Activated T-cell treated with anti-CD3 and anti-CD28 coated beads, Interleukin-2, amount 50 U/mL, for 24 hours (primary cell): ENCODE results near the gene KLHL8.
"Not testable (repeated sequence)": the region's sequence is repeated elsewhere in the genome, so short reads cannot be mapped to it uniquely, and the experiment has no call there.

Source experiments
- DNase-seq: peaks from one replicate; pipeline ENCODE4 v3.0.0-alpha.2; 2020
- H3K27ac Mint-ChIP-seq: 2 replicates; pipeline ENCODE4 v1.8.0; 2020; ENCODE audit warnings: mild to moderate bottlenecking, mixed read lengths
- H3K27me3 Mint-ChIP-seq: 2 replicates; pipeline ENCODE4 v1.8.0; 2020; ENCODE audit warnings: mixed read lengths
- H3K36me3 Mint-ChIP-seq: 2 replicates; pipeline ENCODE4 v1.8.0; 2020; ENCODE audit warnings: low read depth, mixed read lengths
- H3K4me1 Mint-ChIP-seq: 2 replicates; pipeline ENCODE4 v1.8.0; 2020; ENCODE audit warnings: low read depth, mixed read lengths
- H3K4me3 Mint-ChIP-seq: 2 replicates; pipeline ENCODE4 v1.8.0; 2020; ENCODE audit warnings: mild to moderate bottlenecking, moderate library complexity, mixed read lengths
- H3K9me3 Mint-ChIP-seq: 2 replicates; pipeline ENCODE4 v1.8.0; 2020; ENCODE audit warnings: mixed read lengths

The KLHL8 gene

DNA sequence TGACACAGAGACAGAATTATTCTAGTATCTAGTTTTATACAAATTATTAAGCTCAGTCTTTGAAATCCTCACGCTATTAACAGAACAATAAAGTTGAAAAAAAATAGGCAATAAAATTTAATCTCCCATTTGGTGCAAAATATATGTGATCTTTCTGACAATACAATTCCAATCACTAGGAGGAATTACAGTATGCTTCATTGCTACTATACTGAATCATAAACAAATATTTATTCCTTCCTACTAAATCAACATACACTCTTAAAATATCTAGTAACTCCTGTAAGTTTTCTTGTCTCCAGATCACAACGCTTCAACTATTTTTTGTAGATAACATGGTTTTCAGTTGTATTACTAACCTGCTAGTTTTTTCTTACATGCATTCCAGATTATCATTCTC is 45.7 kb downstream of the KLHL8 start:
- H3K4me3 Mint-ChIP-seq = no peak overlapping the region
- no peak overlapping the region for H3K27ac Mint-ChIP-seq
- no peaks in the 10 kb centered on the region for H3K9me3 Mint-ChIP-seq
- no peaks in the 10 kb centered on the region for H3K4me1 Mint-ChIP-seq
- H3K27me3 Mint-ChIP-seq = no peaks in the 10 kb centered on the region
- no peak for DNase-seq
- peaks cover 43% of the 10 kb centered on the region for H3K36me3 Mint-ChIP-seq

DNA sequence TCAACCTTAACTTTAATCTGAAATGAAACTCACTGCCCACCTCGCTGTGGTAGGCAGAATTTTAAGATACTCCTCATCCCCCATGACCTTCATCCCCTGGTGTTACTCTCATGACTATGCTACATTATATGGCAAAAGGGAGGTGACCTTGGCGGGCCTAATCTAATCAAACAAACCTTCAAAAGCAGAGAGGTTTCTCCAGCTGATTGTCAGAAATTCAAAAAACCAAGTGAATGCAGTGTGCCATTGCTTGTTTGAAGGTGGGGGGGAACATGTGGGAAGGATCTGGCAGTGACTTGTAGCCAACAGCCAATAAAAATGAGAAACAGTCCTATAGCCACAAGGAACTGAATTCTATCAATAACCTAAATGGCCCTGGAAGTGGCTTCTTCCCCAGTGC is 48.5 kb downstream of the KLHL8 start:
- Mint-ChIP-seq H3K4me3 (no peak overlapping the region), H3K27me3 (no peaks in the 10 kb centered on the region), H3K9me3 (no peaks in the 10 kb centered on the region), H3K4me1 (peaks cover under 1% of the 10 kb centered on the region), H3K27ac (no peak overlapping the region), H3K36me3 (peaks cover 49% of the 10 kb centered on the region)
- DNase-seq = no peak

- H3K36me3 Mint-ChIP-seq = peaks cover 67% of the 10 kb centered on the region
- no peak for DNase-seq
- H3K27me3 Mint-ChIP-seq = no peaks in the 10 kb centered on the region
- no peaks in the 10 kb centered on the region for H3K9me3 Mint-ChIP-seq
- no peak overlapping the region for H3K27ac Mint-ChIP-seq
- peaks cover 7% of the 10 kb centered on the region for H3K4me1 Mint-ChIP-seq
- no peak overlapping the region for H3K4me3 Mint-ChIP-seq
These were observed 54.0 kb downstream of the KLHL8 start for GRCh38 chr4:87166296-87166854.

DNA sequence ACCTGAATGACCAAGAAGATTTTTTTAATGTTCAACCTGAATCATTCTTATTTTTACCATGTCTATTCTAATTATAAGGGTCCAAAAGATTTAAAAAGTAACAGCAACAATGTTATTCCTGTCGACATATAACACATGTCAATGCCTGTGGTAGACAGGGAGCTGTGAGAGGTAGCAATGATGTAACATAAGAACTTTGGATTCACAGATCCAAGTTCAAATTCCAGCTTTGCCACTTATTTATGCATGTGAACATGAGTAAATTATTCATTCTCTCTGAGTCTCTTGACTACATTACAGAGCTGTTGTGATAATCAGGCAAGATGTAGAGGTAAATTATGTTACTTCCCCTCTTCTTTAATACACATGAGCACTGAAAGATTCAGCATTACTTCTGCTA is 54.5 kb downstream of the KLHL8 start:
- Mint-ChIP-seq H3K36me3 (peaks cover 68% of the 10 kb centered on the region), H3K4me1 (peaks cover 7% of the 10 kb centered on the region), H3K27ac (peak overlapping the region; percentile 44), H3K9me3 (no peaks in the 10 kb centered on the region), H3K27me3 (no peaks in the 10 kb centered on the region), H3K4me3 (no peak overlapping the region)
- DNase-seq = no peak

DNA sequence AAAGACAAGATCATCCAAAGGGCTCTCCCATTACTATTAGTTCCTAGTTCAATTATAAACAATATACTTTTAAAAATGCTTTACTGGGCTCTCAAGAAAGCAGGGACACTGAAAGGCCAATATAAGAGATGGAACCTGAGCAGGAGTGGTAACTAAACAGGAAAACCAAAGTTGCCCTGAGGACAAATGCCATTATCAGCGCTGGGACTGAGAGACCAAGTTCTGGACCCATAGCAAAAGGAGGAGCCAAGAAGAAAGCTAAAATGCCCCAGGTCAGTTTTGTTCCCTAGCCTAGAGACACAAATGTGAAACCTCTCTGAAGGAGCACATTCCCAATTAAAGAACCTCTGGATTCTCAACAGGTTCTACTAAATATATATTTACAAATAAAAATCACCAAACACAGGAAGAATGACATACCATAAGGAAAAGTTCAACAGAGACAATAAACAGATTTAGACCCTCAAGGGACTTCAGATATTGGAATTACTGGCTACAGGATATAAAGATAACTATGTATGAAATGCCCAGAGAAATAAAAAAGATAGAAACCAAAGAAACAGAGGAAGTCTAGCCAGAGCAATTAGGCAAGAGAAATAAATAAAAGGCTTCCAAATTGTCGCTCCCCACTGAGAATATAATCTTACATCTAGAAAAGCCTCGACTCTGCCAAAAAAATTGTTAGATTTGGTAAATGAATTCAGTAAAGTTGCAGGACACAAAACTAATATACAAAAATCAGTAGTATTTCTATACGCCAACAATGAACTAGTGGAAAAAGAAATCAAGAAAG is 67.1 kb downstream of the KLHL8 start:
- Mint-ChIP-seq H3K9me3 (no peaks in the 10 kb centered on the region), H3K36me3 (no peaks in the 10 kb centered on the region), H3K27ac (no peak overlapping the region)

DNA sequence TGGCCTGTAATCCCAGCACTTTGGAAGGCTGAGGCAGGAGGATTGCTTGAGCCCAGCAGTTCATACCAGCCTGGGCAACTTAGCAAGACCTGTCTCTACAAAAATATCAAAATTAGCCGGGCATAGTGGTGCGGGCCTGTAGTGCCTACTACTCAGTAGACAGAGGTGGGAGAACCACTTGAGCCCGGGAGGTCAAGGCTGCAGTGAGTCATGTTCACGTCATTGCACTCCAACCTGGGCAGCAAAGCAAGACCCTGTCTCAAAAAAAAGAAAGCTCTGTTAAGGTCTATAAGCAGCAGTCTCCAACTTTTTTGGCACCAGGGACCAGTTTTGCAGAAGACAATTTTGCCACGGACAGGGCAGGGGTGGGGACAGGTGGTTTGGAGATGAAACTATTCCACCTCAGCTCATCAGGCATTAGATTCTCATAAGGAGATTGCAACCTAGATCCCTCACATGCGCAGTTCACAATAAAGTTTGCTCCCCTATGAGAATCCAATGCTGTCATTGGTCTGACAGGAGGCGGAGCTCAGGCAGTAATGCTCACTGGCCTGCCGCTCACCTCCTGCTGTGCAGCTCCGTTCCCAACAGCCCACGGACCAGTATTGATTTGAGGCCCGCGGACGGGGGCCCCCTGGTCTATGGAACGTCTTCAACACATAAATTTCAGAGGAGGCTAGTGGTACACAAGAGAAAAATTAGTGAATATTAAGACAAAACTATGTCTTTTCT is 67.9 kb downstream of the KLHL8 start:
- Mint-ChIP-seq H3K27me3 (no peaks in the 10 kb centered on the region), H3K36me3 (no peaks in the 10 kb centered on the region), H3K27ac (no peak overlapping the region), H3K4me3 (no peak overlapping the region), H3K4me1 (peaks cover 3% of the 10 kb centered on the region), H3K9me3 (no peaks in the 10 kb centered on the region)
- no peak for DNase-seq

More for the DNA sequence above, 67.1 kb downstream of the KLHL8 start:
- no peaks in the 10 kb centered on the region for H3K27me3 Mint-ChIP-seq
- no peak for DNase-seq
- no peak overlapping the region for H3K4me3 Mint-ChIP-seq
- H3K4me1 Mint-ChIP-seq = peaks cover 3% of the 10 kb centered on the region

DNA sequence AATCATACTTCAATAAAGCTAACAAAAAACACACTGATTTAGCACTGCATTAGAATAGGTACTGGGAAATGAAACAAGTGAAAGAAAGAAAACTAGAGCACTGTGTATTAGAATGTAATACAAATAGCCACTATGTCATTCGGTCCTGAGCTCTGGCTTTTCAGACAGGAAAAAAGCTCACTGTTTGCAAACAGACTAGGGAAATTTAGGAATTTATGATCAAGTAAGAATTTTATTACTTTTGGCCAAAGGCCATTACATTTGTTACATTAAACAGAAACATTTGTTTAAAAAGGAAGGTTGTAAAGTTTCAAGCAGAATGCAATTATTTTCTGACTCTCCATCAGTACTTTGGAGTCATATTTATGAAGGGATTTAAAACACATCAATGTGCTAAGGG is 68.7 kb downstream of the KLHL8 start:
- H3K27ac Mint-ChIP-seq = no peak overlapping the region
- peaks cover 3% of the 10 kb centered on the region for H3K4me1 Mint-ChIP-seq
- no peaks in the 10 kb centered on the region for H3K27me3 Mint-ChIP-seq
- H3K9me3 Mint-ChIP-seq = no peaks in the 10 kb centered on the region
- no peak for DNase-seq
- H3K36me3 Mint-ChIP-seq = no peaks in the 10 kb centered on the region
- H3K4me3 Mint-ChIP-seq = no peak overlapping the region

- H3K36me3 Mint-ChIP-seq = no peaks in the 10 kb centered on the region
- no peak overlapping the region for H3K27ac Mint-ChIP-seq
- no peaks in the 10 kb centered on the region for H3K9me3 Mint-ChIP-seq
- peaks cover 3% of the 10 kb centered on the region for H3K4me1 Mint-ChIP-seq
- no peak overlapping the region for H3K4me3 Mint-ChIP-seq
- H3K27me3 Mint-ChIP-seq = no peaks in the 10 kb centered on the region
- no peak for DNase-seq
These were observed 69.7 kb downstream of the KLHL8 start for GRCh38 chr4:87150498-87151261.

DNA sequence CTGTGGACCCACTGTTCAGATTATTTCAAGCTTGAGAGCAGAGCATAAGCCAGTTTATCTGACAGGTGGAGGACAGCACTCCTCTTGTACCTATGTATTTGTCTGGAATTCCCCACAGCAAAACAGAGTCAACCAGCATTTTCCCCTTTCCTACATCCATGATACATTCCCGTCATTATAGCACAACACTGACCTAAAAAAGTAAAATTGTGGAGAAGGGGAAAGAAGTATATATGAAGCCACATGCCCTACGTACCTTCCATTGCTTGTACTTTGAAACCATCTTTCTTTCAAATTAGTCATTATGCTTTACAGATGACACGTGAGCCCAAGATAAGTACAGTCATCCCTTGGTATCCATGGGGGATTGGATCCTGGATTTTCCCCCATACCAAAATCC is 73.3 kb downstream of the KLHL8 start:
- peaks cover 28% of the 10 kb centered on the region for H3K36me3 Mint-ChIP-seq
- no peaks in the 10 kb centered on the region for H3K27me3 Mint-ChIP-seq
- no peak overlapping the region for H3K27ac Mint-ChIP-seq
- no peaks in the 10 kb centered on the region for H3K9me3 Mint-ChIP-seq
- H3K4me3 Mint-ChIP-seq = no peak overlapping the region
- H3K4me1 Mint-ChIP-seq = peaks cover 3% of the 10 kb centered on the region
- DNase-seq = no peak

DNA sequence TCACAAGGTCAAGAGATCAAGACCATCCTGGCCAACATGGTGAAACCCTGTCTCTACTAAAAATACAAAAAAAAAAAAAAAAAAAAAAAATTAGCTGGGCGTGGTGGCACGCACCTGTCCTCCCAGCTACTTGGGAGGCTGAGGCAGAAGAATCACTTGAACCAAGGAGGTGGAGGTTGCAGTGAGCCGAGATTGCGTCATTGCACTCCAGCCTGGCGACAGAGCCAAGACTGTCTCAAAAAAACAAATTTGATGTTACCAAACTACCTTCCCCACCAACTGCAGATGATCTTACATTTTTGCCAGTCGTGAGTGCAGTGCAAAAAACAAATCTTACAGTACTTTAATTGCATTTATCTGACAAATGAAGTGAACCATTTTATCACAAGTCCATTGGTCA is 74.5 kb downstream of the KLHL8 start:
- H3K4me3 Mint-ChIP-seq, H3K9me3 Mint-ChIP-seq, DNase-seq, H3K27ac Mint-ChIP-seq, H3K4me1 Mint-ChIP-seq, H3K27me3 Mint-ChIP-seq: not testable (repeated sequence)
- H3K36me3 Mint-ChIP-seq = peaks cover 40% of the 10 kb centered on the region

DNA sequence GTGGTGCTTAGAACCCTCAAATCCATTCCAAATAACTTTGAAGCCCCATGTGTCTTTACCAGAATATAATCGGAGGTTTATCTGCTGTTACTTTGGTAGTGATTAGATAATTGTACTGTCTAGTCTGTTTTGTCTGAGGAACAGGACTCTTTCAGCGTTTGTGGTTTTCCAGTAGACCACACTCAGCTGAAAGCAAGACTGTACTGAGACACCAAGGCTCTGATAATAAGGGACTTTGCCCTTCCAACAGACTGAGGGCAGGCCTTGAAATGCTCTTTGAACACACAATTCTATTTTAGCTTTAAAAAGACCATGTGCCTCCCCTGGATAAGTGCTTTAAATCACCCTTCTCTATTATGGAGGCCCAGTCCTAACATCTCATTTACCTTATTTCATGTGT is 76.1 kb downstream of the KLHL8 start:
- DNase-seq = no peak
- Mint-ChIP-seq H3K9me3 (no peaks in the 10 kb centered on the region), H3K4me3 (no peak overlapping the region), H3K27me3 (no peaks in the 10 kb centered on the region), H3K36me3 (peaks cover 54% of the 10 kb centered on the region), H3K27ac (no peak overlapping the region), H3K4me1 (no peaks in the 10 kb centered on the region)

GRCh38 chr4:87141428-87141827 is 79.0 kb downstream of the KLHL8 start:
- DNase-seq = no peak
- H3K27ac Mint-ChIP-seq = no peak overlapping the region
- H3K27me3 Mint-ChIP-seq = no peaks in the 10 kb centered on the region
- H3K4me3 Mint-ChIP-seq = no peak overlapping the region
- no peaks in the 10 kb centered on the region for H3K9me3 Mint-ChIP-seq
- H3K36me3 Mint-ChIP-seq = peaks cover 82% of the 10 kb centered on the region
- H3K4me1 Mint-ChIP-seq = no peaks in the 10 kb centered on the region

DNA sequence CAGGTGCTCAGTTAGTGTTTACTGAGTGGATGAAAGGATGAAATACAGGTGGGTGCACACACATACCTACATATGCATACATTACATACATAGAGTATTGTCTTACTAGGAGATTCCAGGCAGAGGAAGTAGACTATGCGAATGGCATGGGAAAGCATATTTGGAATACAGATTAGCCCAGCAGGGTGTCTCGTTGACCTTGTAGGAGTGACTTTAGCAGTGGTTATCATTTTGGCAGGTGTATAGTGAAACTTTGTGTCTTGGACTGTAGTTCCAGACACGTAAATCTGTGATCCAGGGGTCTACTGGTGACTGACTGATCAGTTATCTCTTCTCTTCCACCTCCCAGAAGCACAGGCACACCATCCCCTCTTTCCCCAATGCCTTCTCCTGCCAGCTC is 86.3 kb downstream of the KLHL8 start:
- no peaks in the 10 kb centered on the region for H3K27me3 Mint-ChIP-seq
- H3K4me1 Mint-ChIP-seq = no peaks in the 10 kb centered on the region
- no peak overlapping the region for H3K4me3 Mint-ChIP-seq
- no peak for DNase-seq
- peaks cover 95% of the 10 kb centered on the region for H3K36me3 Mint-ChIP-seq
- no peaks in the 10 kb centered on the region for H3K9me3 Mint-ChIP-seq
- peak overlapping the region; percentile 30 for H3K27ac Mint-ChIP-seq

GRCh38 chr4:87133183-87133582 is 87.2 kb downstream of the KLHL8 start:
- Mint-ChIP-seq H3K4me3 (no peak overlapping the region), H3K36me3 (peaks cover 96% of the 10 kb centered on the region), H3K9me3 (no peaks in the 10 kb centered on the region), H3K27me3 (no peaks in the 10 kb centered on the region), H3K27ac (no peak overlapping the region), H3K4me1 (no peaks in the 10 kb centered on the region)
- no peak for DNase-seq
